GM13977 (cell line): ENCODE measurements around the gene SLX4.
A peak's percentile ranks its signal among the peaks of the same experiment; 100 is the strongest.

Experiments
- DNase-seq: peaks from one replicate; pipeline ENCODE4 v3.0.0; 2012; ENCODE audit warnings: low spot score
- in situ Hi-C: fragments of 300-500 bp; cut with MboI; formaldehyde crosslinking; loops from one replicate; pipeline ENCODE4 v1.12.0; 2022; ENCODE audit warnings: low sequenced_read_pairs, low pct_unique_long_range_greater_than_20kb, mixed read lengths, inconsistent platforms; ENCODE audit not compliant: unreplicated experiment
- TF ChIP-seq, protein P1 (sequence below): IDR thresholded peaks from 2 replicates; pipeline ENCODE4 v1.5.1; 2012; ENCODE audit warnings: mild to moderate bottlenecking, control low read depth; ENCODE audit not compliant: insufficient read depth; ENCODE audit errors: extremely low read depth, missing control alignments

SLX4 gene

GRCh38 chr16:3589441-3589921 lies 21.9 kb downstream of the SLX4 start:
- in situ Hi-C loops, result no loop called here
- TF ChIP-seq, protein P1, sequence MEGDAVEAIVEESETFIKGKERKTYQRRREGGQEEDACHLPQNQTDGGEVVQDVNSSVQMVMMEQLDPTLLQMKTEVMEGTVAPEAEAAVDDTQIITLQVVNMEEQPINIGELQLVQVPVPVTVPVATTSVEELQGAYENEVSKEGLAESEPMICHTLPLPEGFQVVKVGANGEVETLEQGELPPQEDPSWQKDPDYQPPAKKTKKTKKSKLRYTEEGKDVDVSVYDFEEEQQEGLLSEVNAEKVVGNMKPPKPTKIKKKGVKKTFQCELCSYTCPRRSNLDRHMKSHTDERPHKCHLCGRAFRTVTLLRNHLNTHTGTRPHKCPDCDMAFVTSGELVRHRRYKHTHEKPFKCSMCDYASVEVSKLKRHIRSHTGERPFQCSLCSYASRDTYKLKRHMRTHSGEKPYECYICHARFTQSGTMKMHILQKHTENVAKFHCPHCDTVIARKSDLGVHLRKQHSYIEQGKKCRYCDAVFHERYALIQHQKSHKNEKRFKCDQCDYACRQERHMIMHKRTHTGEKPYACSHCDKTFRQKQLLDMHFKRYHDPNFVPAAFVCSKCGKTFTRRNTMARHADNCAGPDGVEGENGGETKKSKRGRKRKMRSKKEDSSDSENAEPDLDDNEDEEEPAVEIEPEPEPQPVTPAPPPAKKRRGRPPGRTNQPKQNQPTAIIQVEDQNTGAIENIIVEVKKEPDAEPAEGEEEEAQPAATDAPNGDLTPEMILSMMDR, result no peak
- DNase-seq, result no peak

GRCh38 chr16:3589001-3589400 lies 22.4 kb downstream of the SLX4 start:
- DNase-seq, result no peak
- TF ChIP-seq, protein P1, result no peak
- in situ Hi-C loops, result no loop called here

DNA sequence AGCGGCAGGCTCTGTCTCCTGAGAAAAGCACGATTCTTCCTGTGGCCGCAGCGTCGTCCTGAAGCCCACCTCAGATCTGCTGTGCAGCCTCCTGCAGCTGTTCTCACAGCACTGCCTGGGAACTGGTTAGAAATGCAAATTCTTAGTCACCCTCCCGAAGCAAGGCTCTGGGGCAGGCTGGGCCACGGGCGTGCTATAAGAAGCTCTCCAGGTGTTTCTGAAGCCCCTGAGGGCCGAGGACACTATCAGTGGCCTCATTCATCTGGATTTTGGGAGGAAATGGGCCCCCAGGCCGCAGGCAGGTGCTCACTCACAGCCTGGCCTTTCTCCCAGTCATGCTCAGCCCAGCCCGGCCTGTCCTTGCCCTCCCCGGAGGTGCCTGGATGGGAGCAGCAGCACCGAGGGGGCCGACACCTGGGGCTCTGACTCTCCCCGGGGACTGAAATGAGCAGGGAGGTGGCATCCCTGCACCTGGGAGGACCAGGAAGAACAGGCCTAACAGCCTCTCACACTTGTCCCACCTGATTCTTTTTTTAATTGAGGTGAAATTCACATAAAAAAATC lies 23.8 kb downstream of the SLX4 start:
- peak; percentile 75 for DNase-seq
- in situ Hi-C loops, result no loop called here
- TF ChIP-seq, protein P1, result no peak

DNA sequence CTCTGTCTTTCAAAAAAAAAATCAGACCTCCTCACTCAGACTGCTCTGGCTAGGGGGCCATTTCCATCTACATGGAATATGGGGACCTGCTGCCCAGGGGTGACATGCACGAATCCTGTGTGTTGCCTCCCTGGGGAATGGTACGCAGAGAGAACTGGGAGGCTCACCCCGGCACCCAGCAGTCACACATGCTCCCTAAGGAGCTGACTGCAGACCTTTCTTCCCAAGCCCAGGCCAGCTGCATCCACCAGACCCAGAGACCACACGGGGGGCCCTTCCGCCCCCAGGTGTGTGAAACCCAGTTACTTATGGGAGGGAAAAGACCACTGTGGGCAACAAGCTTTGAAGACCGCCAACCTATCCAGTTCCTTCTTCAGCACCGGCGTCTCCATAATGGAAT lies 27.0 kb downstream of the SLX4 start:
- TF ChIP-seq, protein P1, result no peak
- DNase-seq, result no peak
- in situ Hi-C loops, result no loop called here

DNA sequence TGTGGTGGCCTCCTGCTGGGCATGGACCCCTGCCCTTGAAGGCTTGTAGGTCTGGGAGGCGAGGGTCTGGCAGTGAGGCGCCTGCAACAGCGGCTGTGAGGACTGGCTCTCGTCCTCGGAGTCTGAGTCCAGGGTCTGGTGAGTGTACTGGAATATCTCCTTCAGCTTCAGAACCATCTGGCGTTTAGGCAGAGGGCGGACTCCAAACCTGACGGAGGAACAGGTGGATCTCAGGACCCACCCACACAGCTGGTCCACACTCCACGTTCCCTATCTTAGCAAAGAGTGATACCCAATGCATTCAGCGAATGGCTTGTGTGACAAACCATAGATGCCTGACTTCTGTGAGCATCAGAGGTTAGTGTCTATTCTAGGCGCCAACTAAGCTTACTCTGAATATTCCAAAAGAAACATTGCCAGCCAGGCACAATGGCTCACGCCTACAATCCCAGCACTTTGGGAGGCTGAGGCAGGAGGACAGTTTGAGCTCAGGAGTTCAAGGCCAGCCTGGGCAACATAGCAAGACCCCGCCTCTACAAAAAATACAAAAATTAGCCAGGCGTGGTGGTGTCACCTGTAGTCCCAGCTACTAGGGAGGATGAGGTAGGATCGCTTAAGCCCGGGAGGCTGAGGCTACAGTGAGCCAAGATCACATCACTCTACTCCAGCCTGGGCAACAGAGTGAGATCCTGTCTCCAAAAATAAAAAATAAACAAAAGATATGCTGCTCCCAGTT lies 27.9 kb downstream of the SLX4 start:
- TF ChIP-seq, protein P1, result no peak
- in situ Hi-C loops, result no loop called here
- no peak for DNase-seq

DNA sequence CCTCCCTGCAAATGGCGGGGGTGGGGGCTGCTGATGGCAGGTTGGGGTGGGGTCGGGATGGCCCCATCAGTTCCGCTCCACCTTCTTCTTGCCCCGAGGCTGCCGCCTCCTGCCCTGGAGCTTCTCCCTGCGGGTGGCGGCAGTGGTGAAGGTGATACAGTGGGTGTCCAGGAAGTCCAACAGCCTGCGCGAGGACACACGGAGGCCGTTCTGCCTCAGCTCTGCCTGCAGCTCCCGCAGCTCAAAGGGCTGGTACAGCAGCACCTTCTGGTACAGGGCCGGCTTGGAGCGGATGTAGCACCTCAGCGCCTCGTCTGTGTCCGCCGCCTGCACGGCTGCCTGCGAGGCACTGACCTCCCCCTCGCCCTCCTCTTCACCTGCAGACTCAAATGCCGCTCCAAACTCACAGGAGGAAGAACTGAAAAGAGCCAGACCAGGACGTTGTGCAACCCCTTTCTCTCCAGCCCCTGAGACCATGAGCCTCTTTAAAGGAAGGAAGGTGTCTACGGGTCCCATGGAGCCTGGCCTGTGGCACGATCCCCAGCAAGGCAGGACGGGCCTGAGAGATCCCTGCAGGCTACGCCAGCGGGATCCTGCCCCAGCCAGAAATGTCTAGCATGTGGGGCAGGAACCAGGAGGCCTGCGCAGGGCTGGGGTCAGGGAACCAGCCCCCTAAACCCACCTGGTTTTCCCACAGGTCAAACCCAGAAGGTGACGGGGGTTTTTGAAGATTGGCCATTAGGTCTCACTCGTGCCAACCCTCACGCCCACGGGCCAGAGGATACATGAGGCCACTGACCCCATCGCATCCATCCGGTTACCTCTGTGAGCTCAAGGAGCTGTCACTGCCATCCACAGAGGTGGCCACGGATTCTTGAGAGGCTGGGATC lies 28.9 kb downstream of the SLX4 start:
- in situ Hi-C loops, result no loop called here
- TF ChIP-seq, protein P1, result no peak
- no peak for DNase-seq
